ENCODE measurements around the gene CD1B.
"Not testable (repeated sequence)": the region's sequence is repeated elsewhere in the genome, so short reads cannot be mapped to it uniquely, and the experiment has no call there.

The CD1B gene

DNA sequence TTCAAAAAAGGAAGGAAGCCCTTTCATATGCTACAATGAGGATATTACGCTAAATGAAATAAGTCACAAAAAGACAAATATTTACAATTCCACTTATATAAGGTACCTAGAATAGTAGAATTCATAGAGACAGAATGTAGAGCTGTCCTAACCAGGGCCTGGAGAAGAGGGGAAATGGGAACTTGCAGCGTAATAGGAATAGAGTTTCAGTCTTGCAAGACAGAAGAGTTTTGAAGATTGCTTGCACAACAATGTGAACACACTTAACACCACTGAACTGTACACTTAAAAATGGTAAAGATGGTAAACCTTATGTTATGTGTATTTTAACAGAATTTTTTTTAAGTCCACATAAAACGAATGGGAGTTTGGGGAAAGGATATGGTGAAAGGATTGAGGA is 2.9 kb downstream of the CD1B start:
- DNase-seq (ENCODE audit: low read depth), result no peak

- DNase-seq (ENCODE audit: low read depth), result no peak
Observed at GRCh38 chr1:158327481-158327880, 3.9 kb downstream of the CD1B start.

DNA sequence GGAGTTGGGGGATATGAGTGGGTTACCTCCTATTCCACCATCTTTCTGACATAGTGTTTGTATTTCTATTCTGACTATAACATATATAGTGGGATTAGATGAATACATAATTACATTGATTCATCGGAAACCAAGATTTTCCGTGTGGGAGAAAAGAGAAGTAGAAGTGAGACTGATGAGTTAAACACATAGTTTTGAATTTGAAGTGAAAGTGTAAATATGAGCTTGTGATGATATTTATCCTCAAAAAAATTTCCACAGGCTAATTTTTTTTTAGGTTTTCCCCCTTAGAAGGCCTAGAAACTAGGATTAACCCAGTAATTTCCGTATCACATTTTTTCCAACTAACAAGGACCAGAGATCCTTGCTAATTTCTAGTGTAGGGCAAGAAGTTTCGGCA is 6.9 kb downstream of the CD1B start:
- DNase-seq (ENCODE audit: low read depth), result no peak

GRCh38 chr1:158323866-158324265 is 7.5 kb downstream of the CD1B start:
- DNase-seq (ENCODE audit: low read depth), result no peak

- DNase-seq (ENCODE audit: low read depth), result no peak
Observed at GRCh38 chr1:158311066-158311465, 20.3 kb downstream of the CD1B start.

GRCh38 chr1:158310623-158311022 is 20.7 kb downstream of the CD1B start:
- no peak for DNase-seq (ENCODE audit: low read depth)

GRCh38 chr1:158295791-158296190 is 35.5 kb downstream of the CD1B start:
- DNase-seq (ENCODE audit: low read depth), result no peak

- no peak for DNase-seq (ENCODE audit: low read depth)
Observed at GRCh38 chr1:158290321-158290844, 40.9 kb downstream of the CD1B start.

GRCh38 chr1:158289811-158290210 is 41.5 kb downstream of the CD1B start, which contains the start of gene CD1C:
Gene CD1C, plus strand, starts transcription at chr1:158289923. Its CDS starts 142 bp downstream, at chr1:158290065.
- DNase-seq (ENCODE audit: low read depth), result no peak

- DNase-seq (ENCODE audit: low read depth), result no peak
Observed at GRCh38 chr1:158286941-158287346, 44.4 kb downstream of the CD1B start.

DNA sequence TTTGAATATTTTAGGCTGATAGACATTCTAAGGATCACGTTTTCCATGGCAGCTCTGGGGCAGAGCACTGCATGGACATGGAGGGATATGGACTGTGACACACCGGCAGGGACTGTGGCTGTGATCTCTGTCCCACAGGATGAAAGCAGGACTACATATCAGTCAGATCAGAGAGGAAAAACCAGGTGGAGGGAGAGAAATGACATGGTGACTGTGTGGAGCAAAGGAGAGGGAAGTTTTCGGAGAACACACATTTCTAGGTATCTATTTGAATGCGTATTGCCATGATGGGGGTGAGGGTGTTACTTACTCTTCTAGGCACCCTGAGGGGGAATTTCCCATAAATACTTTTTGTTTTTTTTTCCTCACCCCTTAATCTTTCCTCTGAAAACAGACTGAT is 44.8 kb downstream of the CD1B start:
- DNase-seq (ENCODE audit: low read depth), result no peak

- no peak for DNase-seq (ENCODE audit: low read depth)
Observed at GRCh38 chr1:158285756-158286241, 45.5 kb downstream of the CD1B start.

GRCh38 chr1:158283965-158284364 is 47.4 kb downstream of the CD1B start:
- DNase-seq (ENCODE audit: low read depth), result no peak

DNA sequence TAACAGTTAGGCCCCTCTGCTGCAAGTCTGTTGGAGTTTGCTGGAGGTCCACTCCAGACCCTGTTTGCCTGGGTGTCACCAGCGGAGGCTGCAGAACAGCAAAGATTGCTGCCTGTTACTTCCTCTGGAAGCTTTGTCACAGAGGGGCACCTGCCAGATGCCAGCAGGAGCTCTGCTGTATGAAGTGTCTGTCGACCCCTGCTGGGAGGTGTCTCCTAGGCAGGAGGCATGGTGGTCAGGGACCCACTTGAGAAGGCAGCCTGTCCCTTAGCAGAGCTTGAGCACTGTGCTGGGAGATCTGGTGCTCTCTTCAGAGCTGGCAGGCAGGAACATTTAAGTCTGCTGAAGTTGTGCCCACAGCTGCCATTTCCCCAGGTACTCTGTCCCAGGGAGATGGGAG is 48.9 kb downstream of the CD1B start:
- not testable (repeated sequence) for DNase-seq (ENCODE audit: low read depth)
